SK-N-DZ (cell line): Measurements from ENCODE around the gene ADAM10. TPM values are rescaled to one million over a fixed set of nuclear protein-coding genes. Genes with fewer than 3 reads are reported as not detected.
"Not testable (repeated sequence)": the region's sequence is repeated elsewhere in the genome, so short reads cannot be mapped to it uniquely, and the experiment has no call there.

Source experiments
- DNase-seq: peaks from one replicate; pipeline ENCODE4 v3.0.0-alpha.2; 2015; ENCODE audit warnings: low spot score
- polyA plus RNA-seq, 2 experiments: library from polyadenylated mRNA; depleted of rRNA; stranded (reverse); fragments of >200 nt; gene quantifications; 2 replicates each; pipeline ENCODE4 v1.2.3, GENCODE V29; 2014

The ADAM10 gene
- 33.8 and 39.6 TPM in 2 replicates for polyA plus RNA-seq (2014; cell fraction: cytosol; rRNA removed)
- polyA plus RNA-seq (2014; cell fraction: nucleus; rRNA removed): 23.2 and 31.3 TPM in 2 replicates

GRCh38 chr15:58749532-58750337 lies at the start of gene ADAM10:
ADAM10 (minus strand) TSS chr15:58749707; CDS start chr15:58749534, 173 bp downstream.
- DNase-seq: peak; percentile 98

GRCh38 chr15:58797505-58797904 lies 48.0 kb upstream of the ADAM10 start:
- DNase-seq: no peak

- DNase-seq: no peak
Measured at GRCh38 chr15:58795825-58796224, 46.3 kb upstream of the ADAM10 start.

- no peak for DNase-seq
Measured at GRCh38 chr15:58793862-58794261, 44.4 kb upstream of the ADAM10 start.

GRCh38 chr15:58788056-58788710 lies 38.7 kb upstream of the ADAM10 start:
- DNase-seq: no peak

- no peak for DNase-seq
Measured at GRCh38 chr15:58785355-58785754, 35.8 kb upstream of the ADAM10 start.

- no peak for DNase-seq
Measured at GRCh38 chr15:58779554-58779953, 30.0 kb upstream of the ADAM10 start.

GRCh38 chr15:58777107-58777506 lies 27.6 kb upstream of the ADAM10 start:
- DNase-seq: no peak

- DNase-seq: no peak
Measured at GRCh38 chr15:58775402-58775801, 25.9 kb upstream of the ADAM10 start.

- DNase-seq: no peak
Measured at GRCh38 chr15:58773024-58773423, 23.5 kb upstream of the ADAM10 start.

GRCh38 chr15:58771621-58772250 lies 22.2 kb upstream of the ADAM10 start:
- DNase-seq: peak; percentile 53

- peak; percentile 98 for DNase-seq
Measured at GRCh38 chr15:58770857-58771620, 21.5 kb upstream of the ADAM10 start, which contains the start of gene MINDY2. MINDY2 (plus strand) TSS chr15:58771302; CDS start chr15:58771396, 94 bp downstream.

- no peak for DNase-seq
Measured at GRCh38 chr15:58770519-58770856, 21.0 kb upstream of the ADAM10 start.

- not testable (repeated sequence) for DNase-seq
Measured at GRCh38 chr15:58768601-58769004, 19.1 kb upstream of the ADAM10 start.

- no peak for DNase-seq
Measured at GRCh38 chr15:58766290-58766689, 16.8 kb upstream of the ADAM10 start.

GRCh38 chr15:58764468-58764867 lies 15.0 kb upstream of the ADAM10 start:
- no peak for DNase-seq

- DNase-seq: no peak
Measured at GRCh38 chr15:58762731-58763130, 13.2 kb upstream of the ADAM10 start.

GRCh38 chr15:58762285-58762684 lies 12.8 kb upstream of the ADAM10 start:
- no peak for DNase-seq

GRCh38 chr15:58761010-58761388 lies 11.5 kb upstream of the ADAM10 start:
- DNase-seq: no peak

GRCh38 chr15:58760385-58761009 lies 11.0 kb upstream of the ADAM10 start:
- DNase-seq: no peak

- DNase-seq: no peak
Measured at GRCh38 chr15:58758141-58758540, 8.6 kb upstream of the ADAM10 start.
